HK-2 (cell line): Measurements from ENCODE around the gene RPTOR.
A peak's percentile ranks its signal among the peaks of the same experiment; 100 is the strongest.

ENCODE experiments used
- DNase-seq: peaks from one replicate; pipeline ENCODE4 v3.0.0-alpha.2; 2018; ENCODE audit not compliant: unreplicated experiment

The RPTOR gene

DNA sequence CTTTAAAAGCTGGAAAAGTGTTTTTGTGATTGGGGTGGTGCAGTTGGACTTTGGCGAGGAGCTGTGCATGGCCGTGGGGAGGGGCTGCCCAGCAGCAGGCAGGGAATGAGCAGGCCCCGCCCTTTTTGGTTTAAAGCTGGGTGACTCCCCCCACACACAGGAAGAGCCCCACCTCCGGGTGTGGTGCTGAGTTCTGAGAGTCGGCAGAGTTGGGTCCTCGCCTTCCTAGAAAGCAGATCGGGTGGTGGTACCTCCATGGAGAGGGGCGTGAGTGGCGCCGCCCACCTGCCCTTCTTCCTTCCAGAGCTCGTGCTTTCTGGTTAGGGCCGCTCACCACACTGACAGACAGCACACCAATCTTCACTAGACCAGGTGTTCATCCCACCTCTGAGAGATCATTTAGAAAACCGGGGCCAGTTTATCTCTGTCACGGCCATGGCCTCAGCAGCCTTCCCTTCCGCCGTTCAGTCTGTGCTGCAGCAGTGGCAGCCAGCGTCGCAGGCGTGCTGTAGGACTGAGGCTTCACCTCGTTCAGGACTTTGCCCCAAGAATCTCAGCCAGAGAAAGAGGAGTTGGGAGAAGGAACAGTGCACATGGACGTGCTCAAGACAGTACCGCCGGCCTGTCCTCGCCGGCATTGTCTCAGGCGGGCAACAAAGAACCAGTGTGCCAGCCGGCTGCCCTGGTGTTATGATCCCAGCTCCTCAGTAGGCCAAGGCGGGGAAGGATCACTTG, 303.0 kb downstream of the RPTOR start:
- DNase-seq, result no peak

DNA sequence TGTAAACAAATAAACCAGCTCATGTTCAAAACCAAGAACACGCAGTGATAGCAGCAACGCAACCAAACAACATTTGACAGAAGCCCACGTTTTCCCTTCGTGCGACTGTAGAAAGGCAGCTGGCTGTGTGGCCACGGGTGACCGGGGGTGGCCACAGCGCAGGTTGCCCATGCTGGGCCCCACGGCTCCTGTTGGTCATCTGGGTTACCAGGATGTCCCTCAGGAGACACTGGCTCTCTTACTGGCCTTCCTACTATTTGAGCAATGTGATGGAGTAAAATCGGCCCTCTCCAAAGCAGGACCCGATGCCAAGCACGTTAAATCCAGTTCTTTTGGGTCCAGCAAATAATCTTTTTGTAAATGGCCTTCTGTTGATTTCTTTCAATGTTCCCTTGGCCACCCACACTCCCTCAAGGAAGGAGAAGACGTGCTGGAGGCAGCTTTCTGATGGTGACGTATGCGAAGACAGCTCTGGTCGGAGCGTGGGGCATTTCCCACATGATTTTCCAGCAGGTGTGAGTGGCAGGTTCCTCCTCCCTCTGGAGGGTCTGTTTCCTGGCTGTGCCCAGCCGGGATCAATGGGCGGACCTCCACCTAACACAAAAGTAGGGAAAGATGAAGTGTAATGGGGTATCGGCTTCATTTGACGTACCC, 303.9 kb downstream of the RPTOR start:
- DNase-seq, result no peak

GRCh38 chr17:80849119-80849518, 304.5 kb downstream of the RPTOR start:
- DNase-seq, result no peak

GRCh38 chr17:80850109-80850508, 305.5 kb downstream of the RPTOR start:
- no peak for DNase-seq

DNA sequence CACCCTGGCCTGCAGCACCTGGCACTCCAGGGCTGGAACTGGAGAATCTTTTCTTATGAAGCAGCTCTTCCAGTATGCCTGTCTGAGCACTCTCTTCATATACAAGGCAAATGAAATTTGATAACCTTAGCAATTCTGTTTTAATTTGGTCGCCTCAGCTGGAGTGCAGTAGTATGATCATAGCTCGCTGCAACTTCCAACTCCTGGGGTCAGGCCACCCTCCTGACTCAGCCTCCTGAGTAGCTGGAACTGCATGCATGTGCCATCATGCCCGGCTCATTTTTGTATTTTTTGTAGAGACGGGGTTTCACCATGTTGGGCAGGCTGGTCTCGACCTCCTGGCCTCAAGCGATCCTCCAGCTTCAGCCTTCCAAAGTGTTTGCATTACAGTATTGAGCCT, 306.2 kb downstream of the RPTOR start:
- DNase-seq, result no peak

DNA sequence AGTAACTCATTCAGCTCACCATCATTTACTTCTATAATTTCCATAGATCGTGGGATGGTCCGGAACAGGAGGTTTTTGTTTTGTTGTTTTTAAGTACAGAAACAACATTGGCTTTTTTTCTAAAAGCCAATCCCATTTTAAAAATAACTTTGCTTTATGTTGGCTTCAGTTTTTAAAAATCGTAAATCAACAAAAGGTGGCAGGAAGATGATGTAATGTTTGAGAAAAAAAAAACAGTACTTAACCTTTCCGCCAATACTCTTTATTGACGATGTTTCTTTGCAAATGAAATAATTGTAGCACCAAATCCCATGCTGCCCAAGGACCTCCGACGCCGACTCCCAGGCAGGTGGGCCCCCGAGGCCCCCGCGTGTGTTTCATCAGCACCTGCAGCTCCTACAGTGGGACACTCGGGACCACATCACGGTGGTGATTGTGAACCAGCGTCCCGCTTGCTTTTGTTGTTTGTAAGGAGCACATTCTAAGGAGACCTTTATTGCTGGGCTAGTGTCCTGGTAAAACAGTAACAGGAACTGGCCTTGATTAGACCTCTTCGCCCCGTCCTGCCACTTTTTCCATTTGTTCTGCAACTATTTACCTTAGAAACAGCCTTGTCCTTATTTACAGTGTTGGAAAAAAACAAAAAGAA, 306.8 kb downstream of the RPTOR start:
- no peak for DNase-seq

DNA sequence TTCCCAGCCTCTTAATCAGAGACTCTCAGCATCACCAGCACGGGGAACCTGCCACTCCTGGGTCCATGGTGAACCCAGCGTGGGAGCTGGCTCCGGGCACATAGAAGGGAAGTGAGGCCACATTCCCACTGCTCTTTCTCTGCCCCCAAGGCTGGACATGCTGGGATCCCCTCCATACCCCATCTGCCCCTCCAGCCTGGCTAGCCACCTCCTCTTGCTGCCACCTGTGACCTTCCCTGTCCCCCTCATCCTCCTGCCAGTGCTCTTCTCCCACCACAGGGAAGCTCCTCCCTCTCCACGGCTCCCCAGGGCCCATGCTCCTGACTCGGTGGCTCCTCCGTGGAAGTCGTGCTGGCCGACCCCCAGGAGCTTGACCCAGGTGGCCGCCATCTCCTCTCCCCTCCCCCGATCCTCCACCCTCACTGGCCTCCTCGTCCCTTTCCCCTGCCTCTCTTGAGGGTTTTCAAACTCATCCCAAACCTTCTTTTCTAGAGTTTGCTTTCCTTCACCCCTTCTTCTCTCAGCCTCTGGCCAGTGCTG, 307.9 kb downstream of the RPTOR start:
- DNase-seq, result no peak

- DNase-seq, result no peak
Observed at GRCh38 chr17:80853076-80853475, 308.4 kb downstream of the RPTOR start.

- no peak for DNase-seq
Observed at GRCh38 chr17:80854220-80854619, 309.6 kb downstream of the RPTOR start.

DNA sequence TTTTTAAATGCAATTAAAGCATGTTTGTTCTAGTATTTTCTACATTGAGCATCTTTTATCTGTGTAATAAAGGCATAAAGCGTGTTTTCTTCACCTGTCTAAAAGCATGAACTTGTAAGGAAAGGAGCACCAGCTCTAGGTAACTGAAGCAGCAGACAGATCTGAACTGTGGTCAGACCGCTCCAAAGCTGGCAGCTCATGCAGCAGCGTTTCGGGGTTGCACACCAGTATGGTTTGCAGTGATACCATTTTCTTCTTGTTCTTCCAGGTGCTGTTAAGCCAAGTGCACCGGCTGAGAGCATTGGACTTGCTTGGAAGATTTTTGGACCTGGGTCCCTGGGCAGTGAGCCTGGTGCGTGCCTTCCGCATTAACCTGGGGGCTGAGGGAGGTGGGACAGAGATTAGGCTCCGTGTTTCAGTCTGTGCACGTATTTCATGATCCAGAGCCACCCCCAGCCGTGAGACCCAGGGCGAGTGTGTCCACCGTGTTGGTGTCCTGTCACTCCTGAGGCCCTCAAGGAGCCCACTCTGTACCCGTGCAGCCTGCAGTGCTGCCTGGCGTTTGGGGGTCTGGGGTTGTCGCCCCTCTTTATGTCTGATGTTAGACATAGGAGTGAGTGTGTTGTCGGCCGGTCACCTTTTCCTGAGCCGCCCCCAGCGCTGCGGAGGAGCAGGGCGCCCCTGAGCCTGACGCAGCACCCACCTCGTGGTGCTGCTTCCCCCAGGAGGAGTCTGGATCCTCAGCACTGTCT, 310.7 kb downstream of the RPTOR start:
- DNase-seq, result no peak

DNA sequence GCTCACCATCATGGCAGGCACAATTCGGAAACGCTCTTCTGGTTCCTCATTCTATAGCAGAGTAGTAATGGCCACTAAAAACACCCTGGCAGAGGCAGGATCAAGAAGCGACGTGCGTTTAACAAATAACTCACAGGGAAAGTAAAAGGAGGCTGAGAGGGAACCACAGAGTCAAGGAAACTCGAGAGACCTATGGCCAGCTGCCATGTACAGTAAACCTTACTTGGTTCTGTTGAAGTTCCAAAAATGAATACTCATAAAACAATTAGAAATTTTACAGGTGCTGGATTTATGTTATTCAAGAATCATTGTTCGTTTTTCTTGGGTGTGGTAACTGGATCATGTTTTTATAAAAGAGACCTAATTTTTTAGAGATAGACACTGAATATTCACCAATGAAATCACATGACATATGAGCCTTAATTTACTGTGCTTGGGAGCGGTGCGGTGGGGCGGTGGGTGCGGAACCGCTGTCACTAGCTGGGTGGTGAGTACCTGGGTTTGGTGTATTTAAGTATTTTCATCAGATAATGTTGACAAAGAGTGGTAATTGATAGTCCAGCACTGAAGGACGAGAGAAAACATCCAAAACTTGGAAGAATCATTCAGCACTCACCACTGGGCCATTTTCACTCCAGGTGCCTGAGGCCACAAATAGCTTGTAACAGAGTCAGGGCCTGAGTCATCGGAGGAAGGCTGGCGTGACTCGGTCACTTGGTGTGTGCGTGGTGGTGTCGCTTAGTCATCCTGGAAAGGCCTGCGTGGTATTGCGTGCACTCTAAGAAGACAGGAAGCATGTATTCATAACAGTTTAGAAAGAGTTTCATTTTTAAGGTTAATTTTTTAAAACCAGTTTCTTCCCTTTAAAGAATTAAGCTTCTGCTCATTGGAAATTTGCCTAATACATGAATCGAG, 311.6 kb downstream of the RPTOR start:
- peak; percentile 85 for DNase-seq

DNA sequence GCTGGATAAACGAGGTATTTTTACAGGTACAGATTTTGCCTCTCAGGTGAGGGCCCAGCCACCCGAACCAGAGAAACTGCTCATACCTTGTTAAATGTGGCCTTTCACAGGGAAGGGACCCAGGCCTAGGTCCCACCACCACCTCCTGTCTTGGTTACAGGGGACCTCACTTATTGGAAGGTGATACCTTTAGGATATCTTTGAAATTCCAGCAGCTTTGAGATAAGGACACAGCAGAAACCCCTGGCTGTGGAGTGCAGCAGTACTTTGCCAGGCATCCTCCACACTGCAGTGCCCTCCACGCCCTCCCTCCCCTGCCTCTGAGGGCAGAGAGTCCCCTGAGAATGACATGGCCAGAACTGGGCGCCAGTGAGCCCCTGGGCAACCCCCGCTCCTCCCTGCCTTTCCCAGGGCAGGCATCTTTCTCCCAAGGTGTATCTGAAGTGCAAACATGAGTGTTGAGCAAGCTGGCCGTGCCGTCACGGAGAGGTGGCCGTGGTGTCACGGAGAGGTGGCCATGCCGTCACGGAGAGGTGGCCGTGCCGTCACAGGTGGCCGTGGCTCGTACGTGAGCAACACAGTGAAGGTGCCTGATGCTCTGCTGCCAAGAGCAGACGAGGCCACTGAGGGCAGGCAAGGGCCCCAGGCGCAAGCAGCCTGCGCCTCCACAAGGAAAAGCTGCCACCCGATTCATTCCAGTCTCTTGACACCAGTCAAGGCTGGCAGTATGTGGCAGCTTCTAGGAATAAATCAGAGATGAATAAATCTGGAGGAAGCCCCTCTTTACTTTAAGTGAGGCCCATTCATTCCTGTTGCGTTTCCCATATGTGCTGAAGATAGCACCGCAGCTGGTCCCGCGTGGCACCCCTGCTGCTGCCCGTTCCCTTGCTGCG, 312.5 kb downstream of the RPTOR start:
- DNase-seq, result no peak

GRCh38 chr17:80857756-80858171, 313.1 kb downstream of the RPTOR start:
- no peak for DNase-seq

GRCh38 chr17:80858301-80859001, 313.8 kb downstream of the RPTOR start:
- no peak for DNase-seq

- DNase-seq, result no peak
Observed at GRCh38 chr17:80859002-80859941, 314.6 kb downstream of the RPTOR start.

DNA sequence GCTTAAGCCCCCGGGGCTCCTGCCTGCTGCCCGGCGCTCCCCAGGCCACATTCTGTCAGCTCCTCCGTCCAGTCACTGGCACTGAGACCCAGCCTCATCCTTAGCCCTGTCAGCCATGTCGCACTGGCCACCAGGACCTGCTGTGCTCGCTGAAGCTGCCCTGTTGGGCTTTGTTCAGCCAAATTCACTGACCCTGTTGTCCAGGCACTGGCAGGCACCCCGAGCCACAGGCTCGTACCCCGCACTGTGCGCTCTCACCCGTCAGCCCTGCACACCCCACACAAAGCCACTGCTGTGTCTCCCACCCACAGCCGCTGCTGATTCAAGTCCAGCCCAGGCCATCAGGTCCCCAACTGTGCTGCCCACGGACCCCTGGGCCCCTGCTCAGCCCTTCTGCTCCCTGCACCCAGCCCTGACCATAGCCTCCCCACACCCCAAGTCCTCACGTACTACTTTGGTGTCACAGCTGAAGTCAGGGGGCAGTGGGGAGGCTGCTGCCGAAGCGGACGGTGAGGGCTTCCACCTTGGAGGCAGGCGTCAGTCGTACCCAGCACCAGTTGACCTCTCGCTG, 315.5 kb downstream of the RPTOR start:
- no peak for DNase-seq

DNA sequence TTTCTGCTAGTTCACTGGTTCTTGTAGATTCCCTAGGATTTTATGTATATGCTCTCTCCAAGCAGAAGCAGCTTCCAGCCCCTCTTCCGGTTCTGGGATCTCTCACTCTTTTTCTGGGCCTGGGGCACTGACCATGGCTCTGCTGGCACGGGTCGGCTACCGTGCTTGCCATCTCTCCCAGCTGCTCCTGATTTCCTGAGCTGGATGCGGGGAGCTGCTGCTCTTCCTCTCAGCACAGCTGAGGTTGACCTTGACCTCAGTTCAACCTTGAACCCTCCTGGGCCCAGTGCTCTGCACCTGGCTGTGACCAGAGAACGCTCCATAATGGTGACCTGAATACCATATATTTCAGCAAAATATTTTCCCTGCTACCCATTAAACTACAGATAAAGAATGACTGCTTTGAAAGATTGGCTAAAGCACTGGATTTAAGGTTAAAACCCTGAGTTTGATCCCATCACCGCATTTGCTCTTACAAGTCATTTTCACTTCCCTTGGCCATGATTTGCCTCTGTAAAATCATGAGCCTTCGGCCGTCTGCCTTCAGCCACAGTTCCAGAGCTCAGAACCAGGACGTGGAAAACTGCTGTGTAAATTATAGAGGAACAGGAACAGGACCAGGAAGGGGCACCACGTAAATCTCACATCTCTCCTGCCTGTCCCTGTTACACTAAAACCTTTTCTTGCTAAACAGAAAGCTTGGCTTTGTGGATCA, 316.2 kb downstream of the RPTOR start:
- DNase-seq, result no peak
